Measurements from ENCODE around the gene PPP1R1A.

PPP1R1A gene

GRCh38 chr12:54538136-54538700 lies 50.2 kb downstream of the PPP1R1A start:
- no peak overlapping the region for H3K4me3 ChIP-seq (ENCODE audit: low read depth, low read length)

- no peak overlapping the region for H3K4me3 ChIP-seq (ENCODE audit: low read depth, low read length)
These were observed 53.0 kb downstream of the PPP1R1A start for GRCh38 chr12:54535474-54535873.

GRCh38 chr12:54529581-54529980 lies 58.9 kb downstream of the PPP1R1A start:
- H3K4me3 ChIP-seq (ENCODE audit: low read depth, low read length) = no peak overlapping the region
